GM18498 (cell line): Measurements from ENCODE around the gene CCSER1.

Source experiments
- ATAC-seq: cut with Tn5 transposase; IDR thresholded peaks from one replicate; pipeline ENCODE4 v1.9.1; 2021; ENCODE audit warnings: mild to moderate bottlenecking, moderate library complexity; ENCODE audit not compliant: unreplicated experiment

Gene CCSER1

GRCh38 chr4:90127706-90128345, 632 bp downstream of the CCSER1 start:
- peak; percentile 23 for ATAC-seq

GRCh38 chr4:90128961-90129495, 1.8 kb downstream of the CCSER1 start:
- ATAC-seq = peak; percentile 19

- no peak for ATAC-seq
Measured at GRCh38 chr4:90130076-90130475, 2.9 kb downstream of the CCSER1 start.

GRCh38 chr4:90137555-90137954, 10.4 kb downstream of the CCSER1 start:
- ATAC-seq = no peak

- ATAC-seq = no peak
Measured at GRCh38 chr4:90142081-90142480, 14.9 kb downstream of the CCSER1 start.

- no peak for ATAC-seq
Measured at GRCh38 chr4:90145319-90145718, 18.1 kb downstream of the CCSER1 start.

GRCh38 chr4:90146306-90146705, 19.1 kb downstream of the CCSER1 start:
- ATAC-seq = no peak

GRCh38 chr4:90148574-90149148, 21.5 kb downstream of the CCSER1 start:
- no peak for ATAC-seq

- ATAC-seq = no peak
Measured at GRCh38 chr4:90152024-90152423, 24.8 kb downstream of the CCSER1 start.

- ATAC-seq = no peak
Measured at GRCh38 chr4:90159193-90159592, 32.0 kb downstream of the CCSER1 start.

GRCh38 chr4:90160044-90160443, 32.9 kb downstream of the CCSER1 start:
- ATAC-seq = no peak

GRCh38 chr4:90162566-90162965, 35.4 kb downstream of the CCSER1 start:
- no peak for ATAC-seq

- no peak for ATAC-seq
Measured at GRCh38 chr4:90163872-90164271, 36.7 kb downstream of the CCSER1 start.

- ATAC-seq = peak; percentile 88
Measured at GRCh38 chr4:90165883-90166282, 38.7 kb downstream of the CCSER1 start.

- no peak for ATAC-seq
Measured at GRCh38 chr4:90171491-90171890, 44.3 kb downstream of the CCSER1 start.

GRCh38 chr4:90174621-90175023, 47.4 kb downstream of the CCSER1 start:
- ATAC-seq = no peak

GRCh38 chr4:90181644-90182043, 54.5 kb downstream of the CCSER1 start:
- ATAC-seq = no peak

- no peak for ATAC-seq
Measured at GRCh38 chr4:90183254-90183653, 56.1 kb downstream of the CCSER1 start.

GRCh38 chr4:90184560-90184959, 57.4 kb downstream of the CCSER1 start:
- ATAC-seq = no peak

- ATAC-seq = no peak
Measured at GRCh38 chr4:90185416-90185815, 58.2 kb downstream of the CCSER1 start.

- ATAC-seq = no peak
Measured at GRCh38 chr4:90186229-90186628, 59.0 kb downstream of the CCSER1 start.

- ATAC-seq = no peak
Measured at GRCh38 chr4:90187148-90187884, 60.1 kb downstream of the CCSER1 start.
